Cardiac muscle cell (in vitro differentiated cells and primary cell): ENCODE results near the gene PURB. TPM values are rescaled to one million over a fixed set of nuclear protein-coding genes. Genes with fewer than 3 reads are reported as not detected.

Source experiments
- DNase-seq, 2 donors: peaks; one replicate each; pipeline versions ENCODE4 v3.0.0 to v3.0.0-alpha.2; 2010 to 2017; ENCODE audit warnings: low read depth in 1 of 2, low spot score in 1 of 2
- H3K27ac ChIP-seq: fragments of 200-600 bp; sonication (generic); 2 replicates; pipeline ENCODE4 v1.5.1; 2016
- H3K27me3 ChIP-seq: fragments of 200-600 bp; sonication (generic); 2 replicates; pipeline ENCODE4 v1.6.0; 2016; ENCODE audit warnings: control low read depth
- H3K36me3 ChIP-seq: fragments of 200-600 bp; sonication (generic); 2 replicates; pipeline ENCODE4 v1.5.1; 2016; ENCODE audit warnings: control low read depth
- H3K4me1 ChIP-seq: fragments of 200-600 bp; sonication (generic); 2 replicates; pipeline ENCODE4 v1.8.1; 2017; ENCODE audit warnings: low read depth, mild to moderate bottlenecking, mixed run types
- H3K4me3 ChIP-seq: fragments of 200-600 bp; sonication (generic); 2 replicates; pipeline ENCODE4 v1.5.1; 2016; ENCODE audit warnings: mild to moderate bottlenecking
- H3K9me3 ChIP-seq: fragments of 200-600 bp; sonication (generic); 2 replicates; pipeline ENCODE4 v1.5.1; 2017; ENCODE audit warnings: low read depth, mild to moderate bottlenecking, control low read depth
- CTCF ChIP-seq: IDR thresholded peaks from 2 replicates; pipeline ENCODE4 v1.5.1; 2012; ENCODE audit warnings: low read depth, mild to moderate bottlenecking, low read length
- polyA plus RNA-seq: library from polyadenylated mRNA; unstranded; fragments of >200 nt; fragmentation: Nextera tagmentation; extraction: Ambion mirVana; gene quantifications from 2 replicates; pipeline ENCODE4 v1.2.1, GENCODE V29; 2016
- total RNA-seq: library from RNA; depleted of rRNA; stranded (reverse); fragments of >200 nt; gene quantifications from 2 replicates; pipeline ENCODE4 v1.2.3, GENCODE V29; 2016

The PURB gene
- total and polyA plus RNA-seq, 2 experiments from 2014 or later, result 3.3 to 27.9 TPM

DNA sequence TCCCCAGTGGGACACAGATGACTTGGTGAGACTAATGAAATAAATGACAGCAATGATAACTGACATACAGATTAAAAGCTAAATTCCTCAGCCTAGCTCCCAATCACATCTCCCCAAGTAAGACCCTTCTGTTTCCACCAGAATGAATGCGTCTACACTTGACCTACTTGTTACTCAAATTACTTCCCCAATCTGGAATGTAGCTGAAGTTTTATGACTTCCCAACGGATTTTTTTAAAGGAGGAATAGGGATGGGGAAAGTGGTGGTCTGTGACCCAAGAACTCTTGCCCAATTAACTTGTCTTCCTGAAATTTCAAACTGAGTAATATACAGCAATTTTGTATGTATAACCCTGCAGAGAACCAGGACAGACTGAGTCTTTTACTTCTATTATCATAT is 46.6 kb downstream of the PURB start:
- Histone ChIP-seq H3K4me3 (no peak overlapping the region), H3K36me3 (peaks cover 29% of the 10 kb centered on the region), H3K9me3 (no peaks in the 10 kb centered on the region), H3K27me3 (no peaks in the 10 kb centered on the region), H3K27ac (no peak overlapping the region), H3K4me1 (no peaks in the 10 kb centered on the region)
- no peak for DNase-seq
- TF ChIP-seq CTCF, result no peak

DNA sequence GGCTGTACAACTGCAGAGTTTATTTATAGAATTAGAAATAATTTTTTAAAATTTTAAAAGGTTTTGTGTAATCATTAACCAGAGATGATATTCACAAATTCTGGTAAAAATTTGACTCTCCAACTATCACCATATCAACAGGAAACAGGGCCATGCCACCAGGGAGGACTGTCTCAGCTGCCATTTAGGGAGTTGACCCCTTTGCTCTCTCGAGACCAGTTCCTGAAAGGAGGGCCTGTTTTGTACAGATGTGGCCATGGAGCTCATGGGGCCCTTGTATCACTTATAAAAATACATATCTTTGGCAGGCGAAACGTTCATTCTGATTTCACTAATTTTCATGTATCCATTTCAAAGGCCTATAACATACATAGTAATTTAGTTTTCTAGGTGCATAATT is 57.8 kb downstream of the PURB start:
- Histone ChIP-seq H3K27me3 (no peaks in the 10 kb centered on the region), H3K4me1 (no peaks in the 10 kb centered on the region), H3K4me3 (no peak overlapping the region), H3K36me3 (peaks cover 55% of the 10 kb centered on the region), H3K27ac (no peak overlapping the region), H3K9me3 (no peaks in the 10 kb centered on the region)
- no peak for TF ChIP-seq CTCF
- no peak for DNase-seq

Other genes starting within 250 kb of the PURB start
- 30.4 and 47.7 TPM in 2 replicates for gene ZMIZ2, start 136.7 kb downstream of the PURB start, total RNA-seq
- gene ZMIZ2, start 136.7 kb downstream of the PURB start, polyA plus RNA-seq, result 58.9 and 70.2 TPM in 2 replicates
- gene PPIA, start 88.8 kb downstream of the PURB start, total RNA-seq, result 903 and 1,485 TPM in 2 replicates
- gene PPIA, start 88.8 kb downstream of the PURB start, polyA plus RNA-seq, result 1,946 and 2,579 TPM in 2 replicates
- 219 and 319 TPM in 2 replicates for gene H2AZ2, start 37.4 kb downstream of the PURB start, total RNA-seq
- 178 and 294 TPM in 2 replicates for gene H2AZ2, start 37.4 kb downstream of the PURB start, polyA plus RNA-seq
- 0.21 and 0.25 TPM in 2 replicates for gene MYO1G, start 93.5 kb upstream of the PURB start, total RNA-seq
- 0.20 and 0.78 TPM in 2 replicates for gene MYO1G, start 93.5 kb upstream of the PURB start, polyA plus RNA-seq
- gene CCM2, start 114.7 kb upstream of the PURB start, total RNA-seq, result 38.3 and 44.9 TPM in 2 replicates
- gene CCM2, start 114.7 kb upstream of the PURB start, polyA plus RNA-seq, result 59.2 and 65.7 TPM in 2 replicates
- 1.2 and 2.1 TPM in 2 replicates for gene NACAD, start 203.4 kb upstream of the PURB start, total RNA-seq
- 1.3 and 1.4 TPM in 2 replicates for gene NACAD, start 203.4 kb upstream of the PURB start, polyA plus RNA-seq
- gene TBRG4, start 226.2 kb upstream of the PURB start, total RNA-seq, result 74.3 and 74.4 TPM in 2 replicates
- gene TBRG4, start 226.2 kb upstream of the PURB start, polyA plus RNA-seq, result 67.9 and 74.2 TPM in 2 replicates